Measurements from ENCODE around the gene CFAP100.

DNA sequence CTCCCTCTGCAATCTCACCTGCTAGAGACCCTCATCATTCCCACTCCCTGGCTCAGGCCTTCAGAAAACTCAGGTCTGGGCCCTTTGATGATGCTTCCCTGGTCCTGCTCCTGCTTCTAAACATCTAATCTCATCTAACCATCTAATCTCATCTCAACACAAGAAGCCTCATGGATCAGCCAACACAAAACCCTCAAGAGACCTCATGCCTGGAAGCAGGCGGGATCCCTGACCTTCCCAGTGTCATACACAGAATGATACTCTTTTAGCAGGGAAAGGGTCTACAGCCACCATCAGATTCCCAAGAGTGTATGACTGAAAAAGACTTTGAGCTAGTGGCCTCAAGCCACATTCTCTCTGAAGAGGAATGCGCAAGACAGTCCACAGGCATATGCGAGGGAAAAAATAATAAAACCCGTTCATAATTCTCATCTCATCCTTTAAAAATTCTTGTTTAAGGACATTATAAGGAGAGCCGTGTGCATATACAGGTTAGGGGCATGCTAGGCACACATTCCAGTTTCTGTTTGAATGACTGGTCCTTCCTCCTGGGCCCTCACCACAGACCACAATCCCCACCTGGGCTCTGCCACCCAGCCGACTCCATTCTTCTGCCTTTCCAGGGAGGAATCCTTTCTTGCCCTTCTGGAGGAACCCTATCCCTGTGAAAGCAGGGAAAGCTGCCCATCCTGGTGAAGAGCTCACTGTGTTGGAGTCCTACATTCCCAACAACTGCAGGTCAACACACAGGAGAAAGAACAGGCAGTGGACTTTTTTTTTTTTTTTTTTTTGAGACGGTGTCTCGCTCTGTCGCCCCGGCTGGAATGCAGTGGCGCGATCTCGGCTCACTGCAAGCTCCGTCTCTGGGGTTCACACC is 78.8 kb downstream of the CFAP100 start:
- TF ChIP-seq, protein P1, sequence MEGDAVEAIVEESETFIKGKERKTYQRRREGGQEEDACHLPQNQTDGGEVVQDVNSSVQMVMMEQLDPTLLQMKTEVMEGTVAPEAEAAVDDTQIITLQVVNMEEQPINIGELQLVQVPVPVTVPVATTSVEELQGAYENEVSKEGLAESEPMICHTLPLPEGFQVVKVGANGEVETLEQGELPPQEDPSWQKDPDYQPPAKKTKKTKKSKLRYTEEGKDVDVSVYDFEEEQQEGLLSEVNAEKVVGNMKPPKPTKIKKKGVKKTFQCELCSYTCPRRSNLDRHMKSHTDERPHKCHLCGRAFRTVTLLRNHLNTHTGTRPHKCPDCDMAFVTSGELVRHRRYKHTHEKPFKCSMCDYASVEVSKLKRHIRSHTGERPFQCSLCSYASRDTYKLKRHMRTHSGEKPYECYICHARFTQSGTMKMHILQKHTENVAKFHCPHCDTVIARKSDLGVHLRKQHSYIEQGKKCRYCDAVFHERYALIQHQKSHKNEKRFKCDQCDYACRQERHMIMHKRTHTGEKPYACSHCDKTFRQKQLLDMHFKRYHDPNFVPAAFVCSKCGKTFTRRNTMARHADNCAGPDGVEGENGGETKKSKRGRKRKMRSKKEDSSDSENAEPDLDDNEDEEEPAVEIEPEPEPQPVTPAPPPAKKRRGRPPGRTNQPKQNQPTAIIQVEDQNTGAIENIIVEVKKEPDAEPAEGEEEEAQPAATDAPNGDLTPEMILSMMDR (conservative IDR thresholded peaks at IDR 0.05; ENCODE audit: low read depth, low read length): no peak
- no peak for TF ChIP-seq EZH2 (IDR thresholded peaks at IDR 0.05; ENCODE audit: low read length, unreplicated experiment)

All from PC-3 (cell line).